Measurements from ENCODE around the gene RPUSD4.

The RPUSD4 gene

GRCh38 chr11:126154691-126155090, 56.8 kb downstream of the RPUSD4 start:
- DNase-seq: no peak

- DNase-seq: no peak
These were observed 57.5 kb downstream of the RPUSD4 start for GRCh38 chr11:126153972-126154371.

GRCh38 chr11:126153006-126153405, 58.4 kb downstream of the RPUSD4 start:
- DNase-seq: no peak

- no peak for DNase-seq
These were observed 58.9 kb downstream of the RPUSD4 start for GRCh38 chr11:126152586-126152985.

GRCh38 chr11:126152152-126152551, 59.3 kb downstream of the RPUSD4 start:
- DNase-seq: no peak

All from MV-4-11 (cell line).